GOT3 (cell line): ENCODE results near the gene TKFC.

Experiments used
- DNase-seq: peaks from one replicate; lab custom pipeline; 2025; ENCODE audit warnings: mixed read lengths; lab: John Stamatoyannopoulos, UW

Gene TKFC, protein sequence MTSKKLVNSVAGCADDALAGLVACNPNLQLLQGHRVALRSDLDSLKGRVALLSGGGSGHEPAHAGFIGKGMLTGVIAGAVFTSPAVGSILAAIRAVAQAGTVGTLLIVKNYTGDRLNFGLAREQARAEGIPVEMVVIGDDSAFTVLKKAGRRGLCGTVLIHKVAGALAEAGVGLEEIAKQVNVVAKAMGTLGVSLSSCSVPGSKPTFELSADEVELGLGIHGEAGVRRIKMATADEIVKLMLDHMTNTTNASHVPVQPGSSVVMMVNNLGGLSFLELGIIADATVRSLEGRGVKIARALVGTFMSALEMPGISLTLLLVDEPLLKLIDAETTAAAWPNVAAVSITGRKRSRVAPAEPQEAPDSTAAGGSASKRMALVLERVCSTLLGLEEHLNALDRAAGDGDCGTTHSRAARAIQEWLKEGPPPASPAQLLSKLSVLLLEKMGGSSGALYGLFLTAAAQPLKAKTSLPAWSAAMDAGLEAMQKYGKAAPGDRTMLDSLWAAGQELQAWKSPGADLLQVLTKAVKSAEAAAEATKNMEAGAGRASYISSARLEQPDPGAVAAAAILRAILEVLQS

DNA sequence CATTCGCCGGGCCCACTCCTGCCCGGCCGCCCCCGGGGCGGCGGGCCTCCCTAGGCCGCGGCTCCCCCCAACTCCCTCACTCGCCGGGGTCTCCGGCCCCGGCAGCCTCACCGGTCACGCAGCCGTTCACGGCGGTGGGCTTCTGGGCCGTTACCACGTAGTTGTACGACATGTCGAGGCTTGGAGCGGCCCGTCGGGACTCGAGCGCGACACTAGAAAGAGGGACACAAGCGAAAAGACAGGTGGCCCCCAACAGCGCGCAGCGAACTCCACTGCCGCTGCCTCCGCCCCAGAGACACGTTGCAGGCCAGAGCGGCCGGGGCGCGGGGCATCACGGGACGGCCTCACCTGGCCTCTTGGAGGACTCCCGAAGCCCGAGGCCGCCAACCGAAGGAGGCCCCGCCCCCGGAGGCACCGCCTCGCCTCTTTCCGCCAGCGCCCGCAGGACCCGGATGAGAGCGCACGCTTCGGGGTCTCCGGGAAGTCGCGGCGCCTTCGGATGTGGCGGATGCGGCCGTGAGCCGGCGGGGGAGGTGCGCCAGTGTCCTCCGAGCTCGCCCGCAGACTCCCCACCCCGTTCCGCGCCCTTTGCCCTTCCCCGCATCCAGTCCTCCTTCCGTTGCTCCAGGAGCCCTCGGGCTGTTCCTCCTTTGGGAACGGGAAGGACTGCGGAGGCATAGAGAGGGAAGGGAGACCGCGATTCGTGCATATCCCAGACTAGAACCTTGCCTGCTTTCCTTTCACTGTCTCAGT lies at the start of gene TKFC, which contains the start of gene DDB1:
Gene TKFC (plus strand): TSS at position 432 of the 753 bp plus-strand sequence. CDS start 1,501 bp downstream, outside the sequence.
Gene DDB1 (minus strand): TSS at position 309 of the 753 bp plus-strand sequence. CDS start 137 bp downstream, at position 172.
- DNase-seq, result peak; percentile 55

DNA sequence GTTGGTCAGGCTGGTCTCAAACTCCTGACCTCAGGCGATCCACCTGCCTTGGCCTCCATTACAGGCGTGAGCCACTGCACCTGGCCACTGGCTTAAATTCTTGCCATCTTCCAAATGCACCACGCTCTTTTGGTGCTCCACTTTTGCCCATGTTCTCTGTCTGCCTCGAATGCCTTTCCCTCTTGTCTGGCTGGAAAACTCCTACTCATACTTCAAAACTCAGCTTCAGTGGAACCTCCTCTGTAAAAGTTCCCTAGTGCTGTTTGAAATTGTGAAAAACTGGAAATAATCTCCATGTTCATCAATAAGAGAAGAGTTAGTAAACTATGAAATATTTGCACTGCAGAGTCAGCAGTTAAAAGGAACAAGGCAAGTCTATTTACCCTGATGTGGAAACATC lies 49.4 kb upstream of the TKFC start:
- DNase-seq, result no peak

DNA sequence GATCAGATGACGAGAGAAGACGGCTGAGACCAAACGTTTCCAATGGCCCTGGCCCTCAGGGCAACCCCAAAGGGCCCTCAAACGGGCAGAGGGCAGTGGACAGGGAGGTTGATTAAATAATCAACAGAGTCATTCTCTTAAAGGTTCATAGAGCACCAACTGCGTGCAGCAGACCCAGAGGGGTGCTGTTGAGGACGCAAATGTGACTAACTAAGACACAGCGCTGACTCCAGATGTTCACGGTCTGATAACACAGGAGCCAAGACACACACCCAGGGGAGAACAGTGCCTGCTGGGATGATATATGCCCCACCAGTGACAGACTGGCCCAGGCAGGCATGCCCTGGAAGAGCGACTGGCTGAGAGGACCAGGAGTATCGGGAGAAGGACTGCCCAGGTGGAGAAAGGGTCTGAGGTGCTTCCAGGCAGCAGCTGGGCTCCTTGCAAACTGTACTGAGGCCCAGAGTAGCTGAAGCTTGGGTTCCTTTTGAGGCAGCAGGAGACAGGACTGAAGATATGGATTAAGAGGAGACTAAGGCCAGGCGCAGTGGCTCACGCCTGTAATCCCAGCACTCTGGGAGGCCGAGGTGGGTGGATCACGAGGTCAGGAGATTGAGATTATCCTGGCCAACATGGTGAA lies 45.6 kb upstream of the TKFC start:
- no peak for DNase-seq

DNA sequence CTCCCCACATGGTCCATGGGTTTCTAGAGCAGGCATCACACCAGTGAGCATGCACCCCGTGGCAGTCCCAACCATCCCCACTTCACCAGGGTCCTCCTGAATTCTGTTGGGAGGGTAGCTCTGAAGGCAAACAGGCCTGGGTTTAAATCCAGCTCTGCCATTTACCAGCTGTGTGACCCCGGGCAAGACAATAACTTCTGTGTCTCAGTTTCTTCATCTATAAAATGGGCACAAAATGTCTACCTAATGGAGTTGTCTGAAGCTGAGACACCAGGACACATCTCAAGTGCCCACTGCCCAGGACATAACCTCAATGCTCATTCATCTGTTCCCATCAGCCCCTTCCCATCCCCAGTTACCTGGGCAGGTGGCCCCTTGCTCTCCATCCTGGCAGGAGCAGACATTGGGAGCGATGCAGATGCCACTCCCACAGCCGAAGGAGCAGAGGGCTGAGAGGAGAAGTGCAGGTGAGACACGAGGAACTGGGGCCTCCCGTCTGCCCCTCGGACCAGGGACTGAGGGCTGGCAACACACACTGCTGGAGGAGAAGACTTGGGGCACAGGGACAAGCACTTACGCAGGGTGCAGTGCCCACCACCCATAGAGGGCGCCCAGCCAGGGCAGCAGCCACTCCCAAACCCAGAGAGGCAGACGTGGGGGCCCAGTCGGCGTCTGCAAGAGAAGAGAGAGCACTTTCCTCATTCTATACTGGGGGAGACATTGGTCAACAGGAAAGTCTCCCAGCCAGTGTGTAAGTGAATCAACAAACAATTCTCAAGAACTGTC lies 41.9 kb upstream of the TKFC start:
- no peak for DNase-seq

DNA sequence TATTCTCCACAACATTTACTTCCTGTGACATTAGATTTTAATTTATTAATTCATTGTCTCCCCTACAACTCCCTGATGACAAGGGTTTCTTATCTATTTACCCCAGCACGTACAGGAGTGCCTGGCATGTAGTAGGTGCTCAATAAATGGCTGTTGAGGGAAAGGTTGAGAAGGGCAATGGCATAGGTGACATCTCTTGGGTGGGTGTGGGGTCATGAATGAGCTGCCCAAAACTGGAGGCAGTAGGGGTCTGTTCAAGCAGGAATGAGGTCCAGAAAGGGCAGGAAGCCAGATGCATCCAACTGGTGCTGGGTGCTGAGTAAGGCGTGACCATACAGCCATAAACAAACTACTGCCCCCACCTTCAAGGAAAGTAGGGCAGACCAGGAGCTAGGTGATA lies 40.7 kb upstream of the TKFC start:
- no peak for DNase-seq

DNA sequence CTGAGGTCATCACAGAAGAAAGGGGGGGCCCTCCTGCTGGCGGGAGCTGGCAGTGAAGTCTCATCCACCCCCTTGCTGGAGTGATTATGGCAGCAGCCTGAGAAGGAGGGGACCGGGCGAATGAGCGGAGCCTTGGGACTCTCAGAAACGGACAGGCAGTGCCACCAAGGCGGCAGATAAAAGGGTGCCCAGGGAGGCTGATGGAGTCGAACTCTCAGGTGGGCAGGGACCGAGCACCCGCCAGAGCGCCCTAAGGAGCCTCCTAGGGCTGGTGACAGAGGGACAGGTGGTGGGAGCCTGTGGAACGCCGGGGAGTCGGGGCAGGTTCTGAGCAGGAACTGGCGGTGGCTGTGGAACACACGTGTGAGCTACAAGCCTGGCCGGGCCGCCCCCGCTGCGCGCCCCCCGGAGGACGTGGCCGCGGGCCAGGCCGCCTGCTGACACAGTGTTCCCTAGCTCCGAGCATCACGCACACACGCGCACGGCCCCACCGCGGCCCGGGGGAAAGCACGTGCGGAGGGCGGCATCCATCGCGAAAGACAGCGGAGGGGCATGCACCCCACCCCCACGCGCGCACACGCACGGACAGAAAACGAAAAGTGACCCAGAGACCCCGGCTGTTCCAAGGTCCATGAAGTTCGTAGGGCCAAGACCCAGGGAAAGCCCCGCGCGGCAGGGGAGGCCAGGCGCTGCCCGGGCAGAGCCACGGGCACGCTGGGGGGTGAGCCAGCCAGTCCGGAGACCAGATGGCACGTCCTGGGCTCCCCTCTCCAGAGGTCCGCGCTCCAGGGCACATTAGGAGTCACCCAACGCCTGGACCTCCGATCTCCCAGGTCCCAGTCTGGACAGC lies 38.9 kb upstream of the TKFC start:
- no peak for DNase-seq

DNA sequence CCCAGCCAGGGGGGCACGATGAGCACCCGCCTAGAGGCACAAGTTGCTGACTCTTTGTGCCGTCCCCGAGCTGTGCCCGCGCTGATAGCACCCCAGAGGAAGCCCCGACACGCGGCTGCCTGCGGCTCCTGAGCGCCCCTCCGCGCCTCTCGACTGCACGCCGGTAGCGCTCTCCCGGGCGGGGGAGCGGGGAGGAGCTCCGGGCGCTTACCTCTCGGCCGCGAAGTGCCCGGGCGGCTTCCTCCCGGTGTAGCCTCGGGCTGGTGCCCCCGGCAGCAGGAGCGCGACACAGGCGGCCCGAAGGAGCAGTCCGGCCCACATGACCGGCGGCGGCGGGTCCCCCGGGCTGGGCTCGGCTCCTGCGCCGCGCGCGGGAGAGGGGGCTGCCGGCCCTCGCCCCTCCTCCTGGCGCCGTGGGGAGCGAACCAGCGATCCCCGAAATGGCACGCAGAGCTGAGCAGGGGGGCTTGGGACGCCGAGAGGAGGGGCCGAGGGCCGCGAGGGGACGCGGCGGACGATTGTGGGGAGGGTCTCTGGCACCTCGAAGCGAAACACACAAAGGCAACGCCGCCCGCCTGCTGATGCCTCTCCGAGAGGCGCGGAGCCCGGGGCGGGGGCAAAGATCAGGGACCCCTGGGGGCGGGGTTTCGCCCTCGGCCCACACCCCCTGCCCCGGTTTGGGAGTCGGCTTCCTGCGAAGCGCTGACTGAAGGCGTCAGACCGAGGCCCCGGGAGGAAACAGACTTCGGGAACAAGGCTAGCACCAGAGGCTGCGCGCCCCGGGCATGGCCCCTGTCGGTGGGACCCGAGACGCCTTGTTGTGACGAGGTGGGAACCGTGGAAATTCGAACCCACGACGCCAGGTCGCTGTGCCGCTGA lies 38.1 kb upstream of the TKFC start, which contains the start of gene VWCE:
Gene VWCE (minus strand): TSS at position 600 of the 879 bp plus-strand sequence. CDS start 279 bp downstream, at position 321.
- DNase-seq, result no peak

DNA sequence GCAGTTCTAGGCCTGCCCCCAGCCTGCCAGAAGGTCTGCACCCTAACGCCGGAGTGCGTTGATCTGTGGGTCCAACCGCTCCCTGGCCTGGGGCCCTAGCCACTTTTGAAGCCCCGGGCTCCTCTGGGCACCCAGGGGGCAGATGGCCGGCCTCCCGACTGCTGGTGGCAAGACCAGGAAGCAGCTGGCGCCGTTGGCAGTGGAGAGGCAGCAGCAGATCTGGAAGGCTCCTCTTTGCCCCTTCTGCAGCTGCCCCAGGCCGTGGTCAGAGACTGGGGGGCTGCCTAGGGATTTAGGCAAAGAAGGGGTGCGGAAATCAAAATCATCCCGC lies 37.5 kb upstream of the TKFC start:
- DNase-seq, result no peak

DNA sequence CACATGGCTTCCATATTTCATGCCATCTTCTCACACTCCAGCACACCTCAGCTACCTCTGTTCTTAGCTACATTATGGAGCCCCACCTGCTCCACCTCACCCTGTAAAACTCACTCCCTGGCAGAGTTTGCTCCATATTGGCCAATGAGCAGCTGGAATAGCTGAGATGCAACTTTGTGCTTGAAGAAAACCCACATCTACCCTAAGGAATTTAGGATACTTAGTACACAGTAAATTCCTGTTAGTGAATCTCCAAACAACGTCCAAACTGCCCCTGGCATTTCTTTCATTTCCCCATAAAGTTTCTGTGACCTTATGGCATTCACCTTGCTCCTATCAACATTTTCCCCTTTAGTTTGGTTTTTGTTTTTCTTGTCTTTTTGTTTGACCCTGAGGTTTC lies 35.7 kb upstream of the TKFC start:
- no peak for DNase-seq

DNA sequence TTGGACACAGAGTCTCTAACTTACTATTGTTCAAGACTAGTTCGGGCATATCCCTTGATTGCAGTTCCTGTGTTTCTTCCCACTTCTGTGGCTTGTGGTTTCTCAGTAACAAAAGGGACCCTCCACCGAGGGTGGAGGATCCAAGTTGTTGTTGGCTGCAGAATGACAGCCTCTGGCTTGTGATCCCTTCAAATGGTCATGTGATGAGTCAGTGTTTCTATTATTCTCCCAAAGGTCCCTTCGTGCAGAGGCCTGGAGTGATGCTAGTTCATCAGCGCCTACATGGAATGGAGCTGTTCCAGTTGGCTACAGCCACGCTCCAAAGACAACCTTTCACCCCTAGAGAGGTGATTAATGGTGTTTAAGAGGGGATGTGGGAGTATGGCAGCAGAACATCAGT lies 35.3 kb upstream of the TKFC start:
- DNase-seq, result peak; percentile 42

DNA sequence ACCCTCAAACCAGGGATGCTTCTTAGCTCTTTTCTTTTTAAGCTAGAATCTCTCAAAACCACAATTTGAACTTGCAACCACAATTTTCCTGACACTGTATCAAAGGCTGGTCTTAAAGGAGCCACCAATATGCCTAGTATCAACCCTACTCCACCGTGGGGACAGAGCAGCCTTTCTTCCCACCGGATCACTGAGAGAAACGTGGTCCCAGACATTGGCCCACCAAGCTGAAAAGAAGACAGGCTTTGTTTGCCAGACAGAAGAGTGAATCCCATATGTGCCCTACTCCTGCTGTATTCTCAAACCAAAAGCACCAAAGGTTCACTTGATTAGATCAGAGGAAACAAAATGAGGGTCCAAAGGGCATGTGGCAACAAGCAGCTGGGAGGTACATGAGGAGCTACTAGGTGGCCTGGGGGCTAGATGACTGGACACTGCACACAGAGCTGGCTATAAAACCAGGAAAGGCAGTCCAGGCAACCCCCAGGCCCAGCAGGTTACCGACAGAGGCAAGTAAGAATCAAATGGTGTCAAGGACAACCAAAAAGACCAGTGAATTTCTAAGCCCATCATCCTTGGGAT lies 34.3 kb upstream of the TKFC start:
- DNase-seq, result no peak

DNA sequence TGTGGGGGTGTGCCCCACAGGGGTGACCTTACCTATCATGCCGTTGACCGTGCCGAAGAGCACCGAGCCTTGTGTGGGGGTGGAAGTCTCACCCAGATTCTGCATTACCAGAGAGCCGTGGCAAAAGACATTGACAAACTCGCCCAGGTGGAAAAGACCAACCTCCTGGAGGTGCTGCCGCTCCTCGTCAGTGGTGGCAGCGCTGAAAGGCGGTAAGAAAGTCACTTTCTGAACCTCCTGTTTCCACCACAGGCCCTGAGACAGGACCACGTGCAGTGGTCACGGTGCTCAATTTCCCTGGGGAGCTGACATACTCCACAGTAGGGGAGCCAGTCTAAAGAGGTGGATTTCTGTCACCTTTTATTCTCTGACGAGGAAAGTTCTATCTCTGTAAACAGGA lies 30.5 kb upstream of the TKFC start:
- no peak for DNase-seq

DNA sequence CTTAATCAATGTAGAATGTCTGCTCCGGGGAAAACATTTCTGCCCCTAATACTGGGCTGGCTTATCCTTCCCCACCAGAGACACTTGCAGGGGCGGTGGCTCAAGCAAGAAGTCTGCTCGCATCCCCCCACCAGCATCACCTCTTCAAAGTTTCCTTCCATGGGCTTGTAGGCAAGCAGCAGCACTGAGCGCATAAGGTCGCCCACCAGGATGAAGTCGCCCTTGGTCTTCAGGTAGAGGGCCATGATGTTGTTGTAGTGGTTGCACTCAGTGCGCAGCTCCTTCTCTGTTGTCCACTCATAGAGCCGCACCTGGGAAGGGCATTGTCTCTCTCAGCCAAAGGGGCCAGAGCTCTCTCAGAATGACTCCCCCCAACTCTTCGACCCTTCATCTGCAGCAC lies 29.3 kb upstream of the TKFC start:
- no peak for DNase-seq

DNA sequence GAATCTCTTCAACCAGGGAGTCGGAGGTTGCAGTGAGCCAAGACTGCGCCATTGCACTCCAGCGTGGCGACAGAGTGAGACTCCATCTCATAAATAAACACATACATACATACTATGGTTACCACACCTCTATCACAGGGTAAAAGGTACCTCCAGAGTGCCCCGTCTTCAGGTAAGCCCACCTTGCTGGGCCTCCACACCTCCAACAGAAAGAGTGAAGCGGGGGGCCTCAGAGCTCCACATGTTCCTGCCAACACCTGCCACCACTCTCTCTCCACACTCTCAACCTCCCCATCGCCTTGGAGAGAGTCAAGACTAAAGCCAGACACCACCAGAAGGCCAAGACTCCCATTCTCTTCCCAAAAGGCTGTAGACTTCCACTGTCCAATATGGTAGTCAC lies 27.6 kb upstream of the TKFC start:
- DNase-seq, result no peak

DNA sequence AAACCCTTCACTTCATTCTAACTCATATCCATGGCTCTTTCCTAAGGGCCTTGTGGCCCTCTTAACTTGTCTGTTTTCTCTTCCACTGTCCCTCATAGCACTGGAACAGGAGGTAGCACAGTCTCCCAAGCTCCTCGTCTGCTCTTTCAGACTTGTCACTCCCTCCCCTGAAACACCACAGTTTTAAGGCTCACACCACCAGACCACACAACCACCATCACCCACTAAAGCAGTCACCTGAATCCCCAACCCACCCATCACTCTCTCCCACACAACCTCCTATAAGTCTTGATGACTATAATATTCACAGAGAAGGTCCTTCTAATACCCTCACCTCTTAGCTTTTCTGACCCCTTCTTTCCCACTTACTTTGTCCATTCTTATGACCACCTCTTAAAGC lies 26.8 kb upstream of the TKFC start:
- no peak for DNase-seq

DNA sequence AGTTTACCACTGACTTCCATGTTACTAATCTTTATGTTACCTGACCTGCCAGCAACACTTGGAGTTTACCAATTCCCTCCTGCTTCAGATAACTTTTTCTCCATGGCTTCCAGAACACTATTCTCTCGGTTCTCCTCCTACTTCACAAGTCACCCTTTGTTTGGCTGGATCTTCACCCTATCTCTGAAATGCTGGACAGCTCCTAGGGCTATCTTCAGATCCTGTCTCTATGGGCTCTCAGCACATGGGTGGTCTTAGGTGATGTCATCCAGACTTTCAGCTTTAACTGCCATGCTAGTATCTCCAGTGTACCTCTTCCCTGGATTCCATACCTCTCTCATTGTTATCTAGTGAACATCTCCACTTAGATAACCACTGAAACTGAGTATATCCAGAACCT lies 25.7 kb upstream of the TKFC start:
- DNase-seq, result no peak

DNA sequence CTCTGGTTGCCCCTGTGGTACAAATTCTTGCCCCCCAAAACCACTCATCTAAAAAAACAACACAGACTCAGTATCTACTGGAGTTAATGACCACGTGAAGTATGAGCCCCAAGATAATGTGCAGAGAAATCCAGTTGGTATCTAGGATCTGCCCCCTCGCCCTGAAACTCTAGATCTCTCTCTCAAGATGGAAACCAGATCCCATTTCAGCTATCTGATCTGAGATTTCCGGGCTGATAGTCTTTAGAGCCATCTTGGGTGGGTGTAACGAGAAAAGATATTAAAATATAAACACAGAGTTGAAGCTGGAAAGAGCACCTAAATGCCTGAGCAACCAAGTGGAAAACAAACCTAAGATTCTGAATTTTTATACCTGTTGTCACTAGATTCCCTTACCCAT lies 23.9 kb upstream of the TKFC start:
- DNase-seq, result no peak

DNA sequence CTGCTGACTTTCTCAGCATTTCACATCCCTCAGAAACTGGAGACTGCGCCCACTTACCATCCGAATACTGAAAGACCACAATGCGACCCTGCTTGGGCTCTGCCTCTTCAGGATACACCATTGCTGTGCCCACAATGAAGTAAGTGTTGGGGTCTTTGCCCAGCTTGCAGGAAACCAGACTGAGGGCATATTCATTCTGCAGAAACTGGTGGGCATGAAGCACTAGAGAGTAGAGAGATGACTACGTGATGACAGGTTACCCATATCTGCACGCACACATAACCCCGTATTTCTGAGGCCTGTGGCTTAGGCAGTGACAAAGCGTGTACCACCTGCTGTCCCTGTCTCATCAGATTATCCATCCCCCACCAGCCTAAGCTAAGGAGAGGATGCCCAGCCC lies 23.3 kb upstream of the TKFC start:
- DNase-seq, result no peak

DNA sequence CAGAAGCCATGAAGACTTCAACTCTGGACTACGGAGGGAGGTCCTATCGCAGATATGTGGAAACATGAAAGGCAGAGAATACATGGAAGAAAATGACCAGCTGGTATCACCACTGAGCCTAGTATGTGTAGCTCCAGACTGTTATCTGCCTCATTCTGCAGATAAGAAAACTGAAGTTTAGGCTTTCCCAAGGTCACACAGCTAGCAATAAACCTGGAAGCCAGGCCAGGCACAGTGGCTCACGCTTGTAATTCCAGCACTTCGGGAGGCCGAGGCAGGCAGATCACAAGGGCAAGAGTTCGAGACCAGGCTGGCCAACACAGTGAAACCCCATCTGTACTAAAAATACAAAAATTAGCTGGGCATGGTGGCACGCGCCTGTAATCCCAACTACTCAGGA lies 22.3 kb upstream of the TKFC start:
- DNase-seq, result no peak
